Right lobe of liver (tissue), 6 donors: ENCODE measurements around the gene STX1A. TPM values are rescaled to one million over a fixed set of nuclear protein-coding genes. Genes with fewer than 3 reads are reported as not detected.
"Not testable (repeated sequence)": the region's sequence is repeated elsewhere in the genome, so short reads cannot be mapped to it uniquely, and the experiment has no call there.

ENCODE experiments used
- ATAC-seq, 4 donors: fragments of 200-7000 bp; cut with Tn5 transposase; one replicate each; pipeline ENCODE4 v1.9.1; 2020; ENCODE audit warnings: mild to moderate bottlenecking in 4 of 4, moderate library complexity in 4 of 4
- DNase-seq, 3 donors: peaks; one replicate each; pipeline ENCODE4 v3.0.0-alpha.2; 2020
- H3K27ac ChIP-seq, 3 donors: fragments of 200-600 bp; one replicate each; pipeline ENCODE4 v1.8.0; 2022
- H3K27me3 ChIP-seq, 2 donors: fragments of 200-600 bp; one replicate each; pipeline ENCODE4 v1.8.0; 2022
- H3K36me3 ChIP-seq, 4 donors: fragments of 200-600 bp; sonication (generic) in 1 of 4; one replicate each; pipeline versions ENCODE4 v1.5.1 to v1.8.0; 2017 to 2022; ENCODE audit warnings: control low read depth in 1 of 4
- H3K4me1 ChIP-seq, 4 donors: fragments of 200-600 bp; sonication (generic) in 1 of 4; one replicate each; pipeline versions ENCODE4 v1.5.1 to v1.8.0; 2017 to 2022; ENCODE audit warnings: control low read depth in 1 of 4
- H3K4me3 ChIP-seq, 3 donors: fragments of 200-600 bp; one replicate each; pipeline ENCODE4 v1.8.0; 2022
- H3K9me3 ChIP-seq, 4 donors: fragments of 200-600 bp; sonication (generic) in 1 of 4; one replicate each; pipeline versions ENCODE4 v1.5.1 to v1.8.0; 2017 to 2022; ENCODE audit warnings: control low read depth in 1 of 4
- CTCF ChIP-seq, 4 donors: fragments of 200-600 bp in 3 of 4; fragments of 450-650 bp in 1 of 4; IDR thresholded peaks; one replicate each; pipeline versions ENCODE4 v1.5.1 to v1.8.0; 2016 to 2022; ENCODE audit warnings: antibody characterized with exemption in 4 of 4, mild to moderate bottlenecking in 2 of 4
- POLR2A ChIP-seq: fragments of 450-650 bp; IDR thresholded peaks from one replicate; pipeline ENCODE4 v1.6.1; 2017; ENCODE audit warnings: antibody characterized with exemption, mild to moderate bottlenecking
- WGBS: methylation state at CpG from one replicate; pipeline ENCODE4 v1.1.6; 2018; ENCODE audit warnings: low coverage, low lambda C conversion rate; ENCODE audit not compliant: insufficient coverage; ENCODE audit errors: missing lambda C conversion rate; 5-methylcytosine and 5-hydroxymethylcytosine counted together
- intact Hi-C, 2 donors: fragments of 100-400 bp; cut with DNase I; formaldehyde crosslinking; loops; one replicate each; pipeline versions ENCODE4 v1.11.2 to v1.14.1; 2022
- total RNA-seq, 6 experiments: library from RNA; depleted of rRNA in 2 of 6; stranded (reverse); fragments of >200 nt in 2 of 6; fragmentation: NEBNext Ultra II Directional in 3 of 6; extraction: Animal tissue kit (Norgen Biotek cat#: 25700) in 3 of 6; gene quantifications; one replicate each; pipeline versions ENCODE4 v1.1.0 to v1.2.4, GENCODE V29; 2016 to 2023
- donor health status: DM: no; HTN: yes; CAD: no.
- donor health status: DM: no; HTN: no; CAD: no.
- donor health status: DM: no; HTN: no; CAD: no.
- donor health status: DM: no; HTN: yes; CAD: no.
- donor health status: DM: no; HTN: yes; CAD: no.

Gene STX1A
- total RNA-seq, 6 experiments from 2014 or later: 1.4 to 2.8 (median 1.9) TPM

GRCh38 chr7:73717025-73717807, 2.3 kb downstream of the STX1A start:
- WGBS: 67% methylated on average over 6 of the region's 13 CpGs
- Histone ChIP-seq H3K9me3 (no peaks in the 10 kb centered on the region), H3K27ac (no peak overlapping the region), H3K4me1 (peaks cover 0 to 10% (median 4%) of the 10 kb centered on the region in 4 donors), H3K27me3 (no peaks in the 10 kb centered on the region), H3K4me3 (no peak overlapping the region), H3K36me3 (no peaks in the 10 kb centered on the region)
- intact Hi-C loops: no loop called here
- DNase-seq (no peak), ATAC-seq (no peak)
- TF ChIP-seq CTCF (IDR thresholded peaks at IDR 0.05) (no peak), POLR2A (no peak)

- intact Hi-C loops: no loop called here
- no peak for TF ChIP-seq POLR2A
- no peak for TF ChIP-seq CTCF (IDR thresholded peaks at IDR 0.05)
- Histone ChIP-seq H3K27me3 (no peaks in the 10 kb centered on the region), H3K27ac (no peak overlapping the region), H3K36me3 (no peaks in the 10 kb centered on the region), H3K4me1 (peaks cover 0 to 6% (median 2%) of the 10 kb centered on the region in 4 donors), H3K4me3 (no peak overlapping the region), H3K9me3 (no peaks in the 10 kb centered on the region)
- ATAC-seq (no peak), DNase-seq (no peak)
- WGBS: 0% methylated on average over 1 of the region's 4 CpGs
Observed at GRCh38 chr7:73716318-73716890, 3.1 kb downstream of the STX1A start.

GRCh38 chr7:73715648-73716317, 3.7 kb downstream of the STX1A start:
- Histone ChIP-seq H3K9me3 (no peaks in the 10 kb centered on the region), H3K27ac (no peak overlapping the region), H3K27me3 (no peaks in the 10 kb centered on the region), H3K36me3 (no peaks in the 10 kb centered on the region), H3K4me1 (peaks cover 0 to under 1% (median 0%) of the 10 kb centered on the region in 4 donors), H3K4me3 (no peak overlapping the region)
- DNase-seq (no peak), ATAC-seq (no peak)
- TF ChIP-seq POLR2A (no peak), CTCF (IDR thresholded peaks at IDR 0.05) (no peak)
- 73% methylated on average over 12 of the region's 16 CpGs for WGBS
- intact Hi-C loops: no loop called here

GRCh38 chr7:73713319-73713718, 6.2 kb downstream of the STX1A start:
- H3K4me3 ChIP-seq, H3K27ac ChIP-seq, intact Hi-C loops, H3K9me3 ChIP-seq, ATAC-seq, H3K4me1 ChIP-seq, H3K27me3 ChIP-seq, DNase-seq, H3K36me3 ChIP-seq: not testable (repeated sequence)
- WGBS: 95% methylated on average over 6 of the region's 6 CpGs

- Histone ChIP-seq H3K4me1 (no peaks in the 10 kb centered on the region), H3K9me3 (no peaks in the 10 kb centered on the region), H3K27me3 (no peaks in the 10 kb centered on the region), H3K36me3 (no peaks in the 10 kb centered on the region), H3K27ac (no peak overlapping the region), H3K4me3 (no peak overlapping the region)
- 40% methylated on average over 1 of the region's 1 CpG for WGBS
- DNase-seq (no peak), ATAC-seq (no peak)
- TF ChIP-seq CTCF (IDR thresholded peaks at IDR 0.05) (no peak), POLR2A (no peak)
- intact Hi-C loops: no loop called here
Observed at GRCh38 chr7:73712773-73713172, 6.7 kb downstream of the STX1A start.
